ENCODE data around the gene ARHGAP15.

DNA sequence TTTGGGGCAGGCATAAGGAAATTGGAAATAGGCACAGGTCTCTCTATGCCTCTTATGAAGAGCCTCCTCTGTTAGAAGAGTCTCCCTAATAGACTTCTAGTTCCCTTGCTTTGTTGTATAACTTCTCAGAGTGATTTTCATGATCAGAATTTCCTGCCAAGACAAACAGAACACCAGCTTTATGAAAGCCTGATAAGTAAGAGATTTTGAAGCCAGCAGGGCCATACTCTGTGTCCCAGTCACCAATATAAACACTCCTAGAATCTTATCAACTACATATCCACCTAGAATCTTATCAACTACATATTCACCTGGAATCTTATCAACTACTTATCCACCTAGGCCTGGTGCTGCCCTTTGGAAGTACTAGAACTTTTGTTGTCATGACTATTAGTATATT, 579.5 kb downstream of the ARHGAP15 start:
- TF ChIP-seq, protein P1, sequence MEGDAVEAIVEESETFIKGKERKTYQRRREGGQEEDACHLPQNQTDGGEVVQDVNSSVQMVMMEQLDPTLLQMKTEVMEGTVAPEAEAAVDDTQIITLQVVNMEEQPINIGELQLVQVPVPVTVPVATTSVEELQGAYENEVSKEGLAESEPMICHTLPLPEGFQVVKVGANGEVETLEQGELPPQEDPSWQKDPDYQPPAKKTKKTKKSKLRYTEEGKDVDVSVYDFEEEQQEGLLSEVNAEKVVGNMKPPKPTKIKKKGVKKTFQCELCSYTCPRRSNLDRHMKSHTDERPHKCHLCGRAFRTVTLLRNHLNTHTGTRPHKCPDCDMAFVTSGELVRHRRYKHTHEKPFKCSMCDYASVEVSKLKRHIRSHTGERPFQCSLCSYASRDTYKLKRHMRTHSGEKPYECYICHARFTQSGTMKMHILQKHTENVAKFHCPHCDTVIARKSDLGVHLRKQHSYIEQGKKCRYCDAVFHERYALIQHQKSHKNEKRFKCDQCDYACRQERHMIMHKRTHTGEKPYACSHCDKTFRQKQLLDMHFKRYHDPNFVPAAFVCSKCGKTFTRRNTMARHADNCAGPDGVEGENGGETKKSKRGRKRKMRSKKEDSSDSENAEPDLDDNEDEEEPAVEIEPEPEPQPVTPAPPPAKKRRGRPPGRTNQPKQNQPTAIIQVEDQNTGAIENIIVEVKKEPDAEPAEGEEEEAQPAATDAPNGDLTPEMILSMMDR (IDR thresholded peaks at IDR 0.05), result no peak
- TF ChIP-seq POLR2AphosphoS5 (IDR thresholded peaks at IDR 0.05), result no peak

All from transverse colon (tissue), 4 donors.